Measurements from ENCODE around the gene DAG1. TPM values are rescaled to one million over a fixed set of nuclear protein-coding genes. Genes with fewer than 3 reads are reported as not detected.

DAG1 gene
- total and polyA plus RNA-seq, 2 experiments from 2014 or later, result 29.9 to 152 TPM

- no peak overlapping the region for H3K4me3 Mint-ChIP-seq
- H3K9me3 Mint-ChIP-seq, result no peaks in the 10 kb centered on the region
- no peaks in the 10 kb centered on the region for H3K9me2 ChIP-seq (ENCODE audit: insufficient read depth)
- TF ChIP-seq ZNF462 (CRISPR knock-in tag; IDR thresholded peaks at IDR 0.05) (no peak), NANOG (IDR thresholded peaks at IDR 0.05; ENCODE audit: borderline replicate concordance) (no peak), STAT1 (IDR thresholded peaks at IDR 0.05; ENCODE audit: unreplicated experiment) (no peak), ZNF331 (CRISPR knock-in tag; IDR thresholded peaks at IDR 0.05; ENCODE audit: low read depth) (no peak), EZH2 (IDR thresholded peaks at IDR 0.05; ENCODE audit: low read depth, unreplicated experiment) (no peak), ZNF114 (CRISPR knock-in tag; IDR thresholded peaks at IDR 0.05) (no peak), EZH2phosphoT487 (IDR thresholded peaks at IDR 0.05; ENCODE audit: unreplicated experiment) (no peak), CREB1 (CRISPR knock-in tag; IDR thresholded peaks at IDR 0.05; ENCODE audit: low read depth) (no peak), JUNB (IDR thresholded peaks at IDR 0.05; ENCODE audit: unreplicated experiment) (no peak), CTCF (conservative IDR thresholded peaks at IDR 0.05; ENCODE audit: low read depth in 2 of 2) (no peak), POLR2AphosphoS5 (IDR thresholded peaks at IDR 0.05; ENCODE audit: low read depth) (no peak), ETS1 (IDR thresholded peaks at IDR 0.05) (no peak), REST (IDR thresholded peaks at IDR 0.05; ENCODE audit: unreplicated experiment) (no peak)
- H3K79me2 ChIP-seq (replicated peaks; ENCODE audit: insufficient read depth), result peaks cover 45% of the 10 kb centered on the region
- H3K27me3 Mint-ChIP-seq (ENCODE audit: insufficient read depth, low read depth, poor library complexity), result no peaks in the 10 kb centered on the region
- ATAC-seq, result no peak
- no peak overlapping the region for H3K4me3 ChIP-seq
- H3K4me1 Mint-ChIP-seq, result no peaks in the 10 kb centered on the region
- H3K4me2 ChIP-seq, result no peak overlapping the region
- no peak for DNase-seq (ENCODE audit: low spot score)
- no peak overlapping the region for H2AFZ ChIP-seq
- peaks cover 7% of the 10 kb centered on the region for H3F3A ChIP-seq (replicated peaks; ENCODE audit: low read depth)
- no peaks in the 10 kb centered on the region for H3K4me1 ChIP-seq (ENCODE audit: insufficient read depth)
- H3K27ac Mint-ChIP-seq, result no peak overlapping the region
- H3K27ac ChIP-seq (ENCODE audit: low read depth), result no peak overlapping the region
- H3K36me3 Mint-ChIP-seq (ENCODE audit: low read depth), result peaks cover 61% of the 10 kb centered on the region
- H3K27me3 ChIP-seq (ENCODE audit: insufficient read depth), result no peaks in the 10 kb centered on the region
- peaks cover 21% of the 10 kb centered on the region for H3K36me3 ChIP-seq (ENCODE audit: insufficient read depth)
- H4K20me1 ChIP-seq (replicated peaks; ENCODE audit: insufficient read depth), result peaks cover 7% of the 10 kb centered on the region
These were observed 43.5 kb downstream of the DAG1 start for GRCh38 chr3:49513494-49514124.
